Mesenchymal stem cell (in vitro differentiated cells and primary cell): Measurements from ENCODE around the gene CEACAM16. TPM values are rescaled to one million over a fixed set of nuclear protein-coding genes. Genes with fewer than 3 reads are reported as not detected.

Source experiments
- DNase-seq: peaks from one replicate; pipeline ENCODE4 v3.0.0-alpha.2; 2013
- H2AFZ ChIP-seq: one replicate; pipeline ENCODE4 v1.6.1; 2013; ENCODE audit warnings: low read depth, mild to moderate bottlenecking, control low read depth, inconsistent platforms, low read length, moderate library complexity
- H2AK5ac ChIP-seq: 2 replicates; pipeline ENCODE4 v1.6.1; 2013; ENCODE audit warnings: low read length, moderate library complexity, mild to moderate bottlenecking, inconsistent platforms; ENCODE audit not compliant: severe bottlenecking
- H2BK120ac ChIP-seq: one replicate; pipeline ENCODE4 v1.6.1; 2013; ENCODE audit warnings: low read depth, mild to moderate bottlenecking, inconsistent platforms, low read length, moderate library complexity
- H2BK12ac ChIP-seq, 2 experiments: one replicate each; pipeline ENCODE4 v1.6.1; 2013; ENCODE audit warnings: inconsistent platforms in 2 of 2, low read length in 2 of 2, mild to moderate bottlenecking in 2 of 2, moderate library complexity in 2 of 2, control low read depth in 1 of 2
- H2BK15ac ChIP-seq: one replicate; pipeline ENCODE4 v1.6.1; 2013; ENCODE audit warnings: mild to moderate bottlenecking, low read depth, inconsistent platforms; ENCODE audit not compliant: poor library complexity, severe bottlenecking
- H2BK5ac ChIP-seq: 2 replicates; pipeline ENCODE4 v1.6.1; 2013; ENCODE audit warnings: low read depth, mild to moderate bottlenecking, low read length, control low read depth, inconsistent platforms; ENCODE audit not compliant: poor library complexity, severe bottlenecking
- H3K14ac ChIP-seq, 2 experiments: one replicate each; pipeline ENCODE4 v1.6.1; 2013; ENCODE audit warnings: inconsistent platforms in 2 of 2, low read length in 2 of 2, control low read depth in 1 of 2, mild to moderate bottlenecking in 1 of 2, moderate library complexity in 1 of 2
- H3K18ac ChIP-seq, 2 experiments: one replicate each; pipeline ENCODE4 v1.6.1; 2013; ENCODE audit warnings: inconsistent platforms in 2 of 2, low read length in 2 of 2, control low read depth in 1 of 2, low read depth in 1 of 2, mild to moderate bottlenecking in 1 of 2
- H3K23ac ChIP-seq, 2 experiments: one replicate each; pipeline ENCODE4 v1.6.1; 2013; ENCODE audit warnings: inconsistent platforms in 2 of 2, low read length in 2 of 2, mild to moderate bottlenecking in 2 of 2, moderate library complexity in 2 of 2, control low read depth in 1 of 2
- H3K27ac ChIP-seq: 2 replicates; pipeline ENCODE4 v1.5.1; 2013; ENCODE audit warnings: mild to moderate bottlenecking, moderate library complexity, low read length, control low read depth, inconsistent platforms; ENCODE audit not compliant: poor library complexity, severe bottlenecking
- H3K27me3 ChIP-seq, 2 experiments: 2 replicates each; pipeline versions ENCODE4 v1.6.1 to v1.7.0; 2013; ENCODE audit warnings: low read length in 2 of 2, mild to moderate bottlenecking in 2 of 2, moderate library complexity in 2 of 2, control low read depth in 1 of 2, inconsistent platforms in 1 of 2; ENCODE audit not compliant: control insufficient read depth in 1 of 2, insufficient read depth in 1 of 2
- H3K36me3 ChIP-seq, 2 experiments: 2 replicates each; pipeline versions ENCODE4 v1.6.1 to v1.7.0; 2013; ENCODE audit warnings: low read length in 2 of 2, control low read depth in 1 of 2, inconsistent platforms in 1 of 2, low read depth in 1 of 2, mild to moderate bottlenecking in 1 of 2; ENCODE audit not compliant: insufficient read depth in 2 of 2, control insufficient read depth in 1 of 2
- H3K4ac ChIP-seq, 2 experiments: one replicate each; pipeline ENCODE4 v1.6.1; 2013; ENCODE audit warnings: inconsistent platforms in 2 of 2, low read length in 2 of 2, mild to moderate bottlenecking in 2 of 2, moderate library complexity in 2 of 2, control low read depth in 1 of 2, low read depth in 1 of 2
- H3K4me1 ChIP-seq: 2 replicates; pipeline ENCODE4 v1.6.1; 2013; ENCODE audit warnings: low read depth, low read length, control low read depth; ENCODE audit not compliant: control insufficient read depth, insufficient read depth
- H3K4me2 ChIP-seq: 2 replicates; pipeline ENCODE4 v1.6.1; 2013; ENCODE audit warnings: low read length, mild to moderate bottlenecking, inconsistent platforms; ENCODE audit not compliant: poor library complexity, severe bottlenecking
- H3K4me3 ChIP-seq, 2 experiments: 2 replicates each; pipeline versions ENCODE4 v1.5.1 to v1.7.0; 2013; ENCODE audit warnings: low read length in 2 of 2, mild to moderate bottlenecking in 2 of 2, control low read depth in 1 of 2, low read depth in 1 of 2; ENCODE audit not compliant: insufficient read depth in 1 of 2
- H3K79me1 ChIP-seq: replicated peaks from 2 replicates; pipeline ENCODE4 v1.6.1; 2013; ENCODE audit warnings: mild to moderate bottlenecking, control low read depth, low read length, inconsistent platforms; ENCODE audit not compliant: poor library complexity, severe bottlenecking
- H3K9ac ChIP-seq: 2 replicates; pipeline ENCODE4 v1.7.0; 2013; ENCODE audit warnings: mild to moderate bottlenecking, low read length, moderate library complexity
- H3K9me3 ChIP-seq: 2 replicates; pipeline ENCODE4 v1.7.0; 2013; ENCODE audit warnings: mild to moderate bottlenecking, low read length; ENCODE audit not compliant: control insufficient read depth
- H4K8ac ChIP-seq: one replicate; pipeline ENCODE4 v1.6.1; 2013; ENCODE audit warnings: inconsistent platforms, mild to moderate bottlenecking, low read length, moderate library complexity
- H4K91ac ChIP-seq: one replicate; pipeline ENCODE4 v1.6.1; 2013; ENCODE audit warnings: mild to moderate bottlenecking, low read length, inconsistent platforms
- WGBS: methylation state at CpG from one replicate; pipeline ENCODE4 v1.1.7; 2013; ENCODE audit warnings: mixed read lengths; 5-methylcytosine and 5-hydroxymethylcytosine counted together
- small RNA-seq: library from polyadenylated mRNA; stranded (forward); fragments of <200 nt; extraction: miRNeasy Mini kit (QIAGEN cat#:217004); gene quantifications from one replicate; pipeline ENCODE3, GENCODE V24; 2013; ENCODE audit warnings: low read depth

CEACAM16 gene

GRCh38 chr19:44759083-44759804 lies 60.3 kb downstream of the CEACAM16 start:
- DNase-seq, result no peak
- Histone ChIP-seq H2AFZ (no peak overlapping the region), H3K4me2 (no peak overlapping the region), H3K4ac (no peak overlapping the region), H2BK15ac (peak overlapping the region; percentile 74), H3K18ac (no peak overlapping the region), H3K4me1 (peaks cover 46% of the 10 kb centered on the region), H3K9ac (no peak overlapping the region), H3K14ac (no peak overlapping the region), H2AK5ac (no peak overlapping the region), H3K36me3 (peaks cover 34 to 51% of the 10 kb centered on the region in 2 experiments), H4K8ac (no peak overlapping the region), H3K9me3 (no peaks in the 10 kb centered on the region), H3K4me3 (no peak overlapping the region), H3K27me3 (no peaks in the 10 kb centered on the region), H4K91ac (peak overlapping the region; percentile 32), H3K27ac (no peak overlapping the region), H2BK5ac (no peak overlapping the region), H2BK120ac (no peak overlapping the region), H3K79me1 (peaks cover 2% of the 10 kb centered on the region), H2BK12ac (no peak overlapping the region), H3K23ac (no peak overlapping the region)
- WGBS, result 84% methylated on average over 9 of the region's 10 CpGs

Small RNA genes within 50 kb of the gene (small RNA-seq; reads per million reads assigned to genes)
- not detected for gene RF00285
